ENCODE measurements around the gene FCF1. TPM values are rescaled to one million over a fixed set of nuclear protein-coding genes. Genes with fewer than 3 reads are reported as not detected.
A peak's percentile ranks its signal among the peaks of the same experiment; 100 is the strongest.

The FCF1 gene
- total and polyA plus RNA-seq, 2 experiments from 2014 or later = 30.3 to 58.7 TPM

- DNase-seq (ENCODE audit: low spot score) = no peak
- no peak overlapping the region for H3K4me3 ChIP-seq
- H3K27ac Mint-ChIP-seq = no peak overlapping the region
- H3K36me3 ChIP-seq (ENCODE audit: insufficient read depth) = peaks cover 6% of the 10 kb centered on the region; the same call in 1 of the 2 replicates
- peaks cover 29% of the 10 kb centered on the region for H3K36me3 Mint-ChIP-seq (ENCODE audit: low read depth)
- no peaks in the 10 kb centered on the region; the same call in 1 of the 2 replicates for H4K20me1 ChIP-seq (replicated peaks; ENCODE audit: insufficient read depth)
- no peaks in the 10 kb centered on the region for H3K27me3 Mint-ChIP-seq (ENCODE audit: insufficient read depth, low read depth, poor library complexity)
- H3K27ac ChIP-seq (ENCODE audit: low read depth) = no peak overlapping the region
- no peaks in the 10 kb centered on the region for H3K27me3 ChIP-seq (ENCODE audit: insufficient read depth)
- no peak overlapping the region for H3K4me3 Mint-ChIP-seq
- TF ChIP-seq NANOG (IDR thresholded peaks at IDR 0.05; ENCODE audit: borderline replicate concordance) (no peak), POLR2AphosphoS5 (IDR thresholded peaks at IDR 0.05; ENCODE audit: low read depth) (no peak), ZNF114 (CRISPR knock-in tag; IDR thresholded peaks at IDR 0.05) (no peak)
- no peaks in the 10 kb centered on the region for H3K9me2 ChIP-seq (ENCODE audit: insufficient read depth)
- H3F3A ChIP-seq (replicated peaks; ENCODE audit: low read depth) = no peaks in the 10 kb centered on the region
- no peaks in the 10 kb centered on the region for H3K4me1 ChIP-seq (ENCODE audit: insufficient read depth)
- ATAC-seq = no peak
- no peak overlapping the region for H2AFZ ChIP-seq
- no peak overlapping the region for H3K4me2 ChIP-seq
- H3K4me1 Mint-ChIP-seq = no peaks in the 10 kb centered on the region
- peaks cover 78% of the 10 kb centered on the region for H3K79me2 ChIP-seq (replicated peaks; ENCODE audit: insufficient read depth)
- peaks cover 27% of the 10 kb centered on the region for H3K9me3 Mint-ChIP-seq
These were observed 14.5 kb upstream of the FCF1 start for GRCh38 chr14:74698465-74698864.

- no peak overlapping the region for H2AFZ ChIP-seq
- H3K36me3 Mint-ChIP-seq (ENCODE audit: low read depth) = peaks cover 43% of the 10 kb centered on the region
- peaks cover 35% of the 10 kb centered on the region for H3K9me3 Mint-ChIP-seq
- H4K20me1 ChIP-seq (replicated peaks; ENCODE audit: insufficient read depth) = peaks cover 4% of the 10 kb centered on the region; the same call in 1 of the 2 replicates
- ATAC-seq (no peak), DNase-seq (ENCODE audit: low spot score) (peak; percentile 39)
- H3K36me3 ChIP-seq (ENCODE audit: insufficient read depth) = peaks cover 6% of the 10 kb centered on the region; the same call in 1 of the 2 replicates
- H3K4me1 ChIP-seq (ENCODE audit: insufficient read depth) = no peaks in the 10 kb centered on the region
- H3K4me3 Mint-ChIP-seq = no peak overlapping the region
- no peaks in the 10 kb centered on the region for H3K27me3 ChIP-seq (ENCODE audit: insufficient read depth)
- H3K27me3 Mint-ChIP-seq (ENCODE audit: insufficient read depth, low read depth, poor library complexity) = no peaks in the 10 kb centered on the region
- no peak overlapping the region for H3K27ac Mint-ChIP-seq
- peaks cover 83% of the 10 kb centered on the region for H3K79me2 ChIP-seq (replicated peaks; ENCODE audit: insufficient read depth)
- no peaks in the 10 kb centered on the region for H3K9me2 ChIP-seq (ENCODE audit: insufficient read depth)
- TF ChIP-seq NANOG (IDR thresholded peaks at IDR 0.05; ENCODE audit: borderline replicate concordance) (no peak), CTCF (conservative IDR thresholded peaks at IDR 0.05; ENCODE audit: low read depth in 2 of 2) (no peak)
- no peak overlapping the region for H3K4me2 ChIP-seq
- no peak overlapping the region for H3K27ac ChIP-seq (ENCODE audit: low read depth)
- H3F3A ChIP-seq (replicated peaks; ENCODE audit: low read depth) = no peaks in the 10 kb centered on the region
- no peaks in the 10 kb centered on the region for H3K4me1 Mint-ChIP-seq
- no peak overlapping the region for H3K4me3 ChIP-seq
These were observed 10.7 kb upstream of the FCF1 start for GRCh38 chr14:74702293-74702692.

DNA sequence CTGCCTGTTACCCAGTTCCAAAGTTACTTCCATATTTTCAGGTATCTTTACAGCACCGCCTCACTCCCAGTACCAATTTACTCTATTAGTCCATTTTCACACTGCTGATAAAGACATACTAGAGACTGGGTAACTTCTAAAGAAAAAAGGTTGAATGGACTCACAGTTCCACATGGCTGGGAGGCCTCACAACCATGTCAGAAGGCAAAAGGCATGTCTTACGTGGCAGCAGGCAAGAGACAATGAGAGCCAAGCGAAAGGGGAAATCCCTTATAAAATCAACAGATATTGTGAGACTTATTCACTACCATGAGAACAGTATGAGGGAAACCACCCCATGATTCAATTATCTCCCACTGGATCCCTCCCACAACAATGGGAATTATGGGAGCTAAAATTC lies 9.9 kb upstream of the FCF1 start:
- Histone ChIP-seq H3F3A (replicated peaks; ENCODE audit: low read depth) (no peaks in the 10 kb centered on the region), H4K20me1 (replicated peaks; ENCODE audit: insufficient read depth) (peaks cover 4% of the 10 kb centered on the region; the same call in 1 of the 2 replicates)
- H3K9me3 Mint-ChIP-seq = peaks cover 35% of the 10 kb centered on the region

More for the DNA sequence above, 9.9 kb upstream of the FCF1 start:
- DNase-seq (ENCODE audit: low spot score) (no peak), ATAC-seq (no peak)
- Histone ChIP-seq H3K4me3 (no peak overlapping the region), H3K4me2 (no peak overlapping the region), H3K27ac (ENCODE audit: low read depth) (no peak overlapping the region), H3K79me2 (replicated peaks; ENCODE audit: insufficient read depth) (peaks cover 90% of the 10 kb centered on the region), H3K4me1 (ENCODE audit: insufficient read depth) (no peaks in the 10 kb centered on the region), H2AFZ (no peak overlapping the region), H3K27me3 (ENCODE audit: insufficient read depth) (no peaks in the 10 kb centered on the region), H3K36me3 (ENCODE audit: insufficient read depth) (peaks cover 6% of the 10 kb centered on the region; the same call in 1 of the 2 replicates), H3K9me2 (ENCODE audit: insufficient read depth) (no peaks in the 10 kb centered on the region)
- no peak overlapping the region for H3K4me3 Mint-ChIP-seq
- H3K27me3 Mint-ChIP-seq (ENCODE audit: insufficient read depth, low read depth, poor library complexity) = no peaks in the 10 kb centered on the region
- H3K4me1 Mint-ChIP-seq = no peaks in the 10 kb centered on the region
- no peak overlapping the region for H3K27ac Mint-ChIP-seq
- H3K36me3 Mint-ChIP-seq (ENCODE audit: low read depth) = peaks cover 43% of the 10 kb centered on the region
- TF ChIP-seq ZNF331 (CRISPR knock-in tag; IDR thresholded peaks at IDR 0.05; ENCODE audit: low read depth) (no peak), JUNB (IDR thresholded peaks at IDR 0.05; ENCODE audit: unreplicated experiment) (no peak), ETS1 (IDR thresholded peaks at IDR 0.05) (no peak)
